Neural cell (in vitro differentiated cells): ENCODE data around the gene APBA2. TPM values are rescaled to one million over a fixed set of nuclear protein-coding genes. Genes with fewer than 3 reads are reported as not detected.

ENCODE experiments used
- H2AFZ ChIP-seq: fragments of 200-600, 300-800 bp; sonication (generic), shearing (Covaris generic); 2 replicates; pipeline ENCODE4 v1.6.0; 2014; ENCODE audit warnings: low read depth, mild to moderate bottlenecking, antibody characterized with exemption, low read length, moderate library complexity
- H3F3A ChIP-seq: fragments of 200-600 bp; shearing (Covaris generic); 2 replicates; pipeline ENCODE4 v1.6.1; 2016; ENCODE audit warnings: mild to moderate bottlenecking, moderate library complexity, mixed read lengths, antibody characterized with exemption, low read length; ENCODE audit not compliant: insufficient read depth, poor library complexity, severe bottlenecking
- H3K27ac ChIP-seq: fragments of 200-600, 300-800 bp; sonication (generic), shearing (Covaris generic); 2 replicates; pipeline ENCODE4 v1.5.1; 2014; ENCODE audit warnings: mild to moderate bottlenecking, low read length, moderate library complexity
- H3K27me3 ChIP-seq: fragments of 300-800, 200-600 bp; sonication (generic), shearing (Covaris generic); 2 replicates; pipeline ENCODE4 v1.6.0; 2014; ENCODE audit warnings: mild to moderate bottlenecking, low read depth, low read length, moderate library complexity; ENCODE audit not compliant: insufficient read depth
- H3K36me3 ChIP-seq: fragments of 300-800, 200-600 bp; sonication (generic), shearing (Covaris generic); 2 replicates; pipeline ENCODE4 v1.5.1; 2014; ENCODE audit warnings: mild to moderate bottlenecking, antibody characterized with exemption, low read length, moderate library complexity; ENCODE audit not compliant: insufficient read depth
- H3K4me2 ChIP-seq: fragments of 300-800, 200-600 bp; sonication (generic), shearing (Covaris generic); 2 replicates; pipeline ENCODE4 v1.6.0; 2014; ENCODE audit warnings: mild to moderate bottlenecking, low read length
- H3K4me3 ChIP-seq: fragments of 300-800, 200-600 bp; sonication (generic), shearing (Covaris generic); 2 replicates; pipeline ENCODE4 v1.5.1; 2014; ENCODE audit warnings: mild to moderate bottlenecking, low read length, moderate library complexity
- H3K79me2 ChIP-seq: fragments of 200-600 bp; shearing (Covaris generic); replicated peaks from 2 replicates; pipeline ENCODE4 v1.6.0; 2014; ENCODE audit warnings: mild to moderate bottlenecking, low read length, moderate library complexity; ENCODE audit not compliant: insufficient read depth
- H3K9ac ChIP-seq: fragments of 300-800, 200-600 bp; sonication (generic), shearing (Covaris generic); 2 replicates; pipeline ENCODE4 v1.6.1; 2016; ENCODE audit warnings: mild to moderate bottlenecking, low read length, mixed read lengths
- H3K9me2 ChIP-seq: fragments of 200-600 bp; shearing (Covaris generic); 2 replicates; pipeline ENCODE4 v1.6.1; 2016; ENCODE audit warnings: mild to moderate bottlenecking, low read length, mixed read lengths; ENCODE audit not compliant: insufficient read depth
- H3K9me3 ChIP-seq: fragments of 200-600, 300-800 bp; sonication (generic), shearing (Covaris generic); 2 replicates; pipeline ENCODE4 v1.6.1; 2016; ENCODE audit warnings: mild to moderate bottlenecking, mixed run types, low read length, moderate library complexity, mixed read lengths
- H4K20me1 ChIP-seq: fragments of 200-600 bp; shearing (Covaris generic); 2 replicates; pipeline ENCODE4 v1.6.1; 2016; ENCODE audit warnings: mild to moderate bottlenecking, mixed run types; ENCODE audit not compliant: insufficient read depth
- EP300 ChIP-seq: fragments of 450-650 bp; conservative IDR thresholded peaks from 2 replicates; pipeline ENCODE4 v1.6.1; 2014; ENCODE audit warnings: antibody characterized with exemption, mild to moderate bottlenecking, moderate library complexity; ENCODE audit not compliant: poor library complexity, severe bottlenecking
- EZH2 ChIP-seq: fragments of 200-600, 300-800 bp; shearing (Covaris generic), sonication (generic); IDR thresholded peaks from 2 replicates; pipeline ENCODE4 v1.6.1; 2014; ENCODE audit warnings: antibody characterized with exemption, low read length, borderline replicate concordance, mild to moderate bottlenecking; ENCODE audit not compliant: insufficient read depth, poor library complexity, severe bottlenecking
- POLR2AphosphoS5 ChIP-seq: IDR thresholded peaks from 2 replicates; pipeline ENCODE4 v1.6.1; 2012
- RAD21 ChIP-seq: fragments of 450-650 bp; conservative IDR thresholded peaks from 2 replicates; pipeline ENCODE4 v1.6.1; 2014; ENCODE audit warnings: antibody characterized with exemption, mild to moderate bottlenecking, moderate library complexity
- SMC3 ChIP-seq: fragments of 450-650 bp; conservative IDR thresholded peaks from 2 replicates; pipeline ENCODE4 v1.6.1; 2014; ENCODE audit warnings: antibody characterized with exemption, mild to moderate bottlenecking, moderate library complexity; ENCODE audit not compliant: poor library complexity
- TAF1 ChIP-seq: IDR thresholded peaks from 2 replicates; pipeline ENCODE4 v1.6.1; 2012; ENCODE audit warnings: low read depth
- polyA plus RNA-seq: library from polyadenylated mRNA; depleted of rRNA; stranded (reverse); fragments of >200 nt; gene quantifications from 2 replicates; pipeline ENCODE4 v1.2.3, GENCODE V29; 2014
- TF ChIP-seq, protein P1 (sequence below): IDR thresholded peaks from 2 replicates; pipeline ENCODE4 v1.6.1; 2012; ENCODE audit warnings: borderline replicate concordance
- TF ChIP-seq, protein P2 (sequence below): fragments of 450-650 bp; IDR thresholded peaks from 2 replicates; pipeline ENCODE4 v1.5.1; 2014; ENCODE audit warnings: antibody characterized with exemption, mild to moderate bottlenecking, moderate library complexity; ENCODE audit not compliant: poor library complexity, severe bottlenecking

The APBA2 gene
- polyA plus RNA-seq, 1 donor from 2014 or later: 134 TPM

DNA sequence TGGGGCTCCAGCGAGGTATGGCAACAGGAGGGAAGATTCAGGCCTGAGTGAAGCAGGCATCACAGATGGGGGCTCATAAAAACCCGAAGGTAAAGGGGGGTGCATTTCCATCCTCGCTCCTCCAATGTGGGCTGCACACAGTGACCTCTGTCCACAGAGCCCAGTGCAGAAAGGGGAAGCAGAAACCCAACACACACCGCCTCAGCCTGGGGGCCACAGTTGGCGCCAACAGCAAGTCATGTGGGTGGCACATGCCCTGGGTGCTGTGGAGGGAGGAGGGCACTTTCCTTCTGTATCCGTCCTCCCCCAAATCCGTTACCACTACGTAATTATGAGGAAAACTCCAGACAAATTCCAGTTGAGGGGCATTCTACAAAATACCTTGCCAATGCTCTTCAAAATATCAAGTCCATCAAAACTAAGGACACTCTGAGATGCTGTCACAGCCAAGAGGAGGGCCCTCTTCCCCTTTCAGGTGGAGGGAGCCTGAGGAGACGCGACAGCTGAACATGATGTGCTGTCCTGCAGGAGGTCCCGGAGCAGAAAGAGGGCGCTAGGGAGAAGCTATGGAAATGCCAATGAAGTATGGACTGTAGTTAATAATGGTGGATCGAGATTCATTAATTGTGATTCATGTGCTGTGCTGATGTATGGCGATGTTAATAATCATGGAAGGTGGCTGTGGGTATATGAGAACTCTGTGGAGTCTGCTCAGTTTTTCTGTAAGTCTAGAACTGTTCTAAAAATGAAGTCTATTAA is 16.4 kb downstream of the APBA2 start:
- H3K27me3 ChIP-seq: no peaks in the 10 kb centered on the region
- no peaks in the 10 kb centered on the region for H4K20me1 ChIP-seq
- no peaks in the 10 kb centered on the region for H3F3A ChIP-seq
- H3K9me3 ChIP-seq: peaks cover 12% of the 10 kb centered on the region
- no peak overlapping the region for H3K27ac ChIP-seq
- no peaks in the 10 kb centered on the region for H3K36me3 ChIP-seq
- H3K79me2 ChIP-seq: peaks cover 38% of the 10 kb centered on the region
- no peaks in the 10 kb centered on the region for H3K9me2 ChIP-seq
- H2AFZ ChIP-seq: no peak overlapping the region
- H3K9ac ChIP-seq: no peak overlapping the region
- H3K4me2 ChIP-seq: no peak overlapping the region
- no peak overlapping the region for H3K4me3 ChIP-seq
- TF ChIP-seq TAF1: no peak
- no peak for TF ChIP-seq RAD21
- TF ChIP-seq EP300: no peak
- TF ChIP-seq, protein P1, sequence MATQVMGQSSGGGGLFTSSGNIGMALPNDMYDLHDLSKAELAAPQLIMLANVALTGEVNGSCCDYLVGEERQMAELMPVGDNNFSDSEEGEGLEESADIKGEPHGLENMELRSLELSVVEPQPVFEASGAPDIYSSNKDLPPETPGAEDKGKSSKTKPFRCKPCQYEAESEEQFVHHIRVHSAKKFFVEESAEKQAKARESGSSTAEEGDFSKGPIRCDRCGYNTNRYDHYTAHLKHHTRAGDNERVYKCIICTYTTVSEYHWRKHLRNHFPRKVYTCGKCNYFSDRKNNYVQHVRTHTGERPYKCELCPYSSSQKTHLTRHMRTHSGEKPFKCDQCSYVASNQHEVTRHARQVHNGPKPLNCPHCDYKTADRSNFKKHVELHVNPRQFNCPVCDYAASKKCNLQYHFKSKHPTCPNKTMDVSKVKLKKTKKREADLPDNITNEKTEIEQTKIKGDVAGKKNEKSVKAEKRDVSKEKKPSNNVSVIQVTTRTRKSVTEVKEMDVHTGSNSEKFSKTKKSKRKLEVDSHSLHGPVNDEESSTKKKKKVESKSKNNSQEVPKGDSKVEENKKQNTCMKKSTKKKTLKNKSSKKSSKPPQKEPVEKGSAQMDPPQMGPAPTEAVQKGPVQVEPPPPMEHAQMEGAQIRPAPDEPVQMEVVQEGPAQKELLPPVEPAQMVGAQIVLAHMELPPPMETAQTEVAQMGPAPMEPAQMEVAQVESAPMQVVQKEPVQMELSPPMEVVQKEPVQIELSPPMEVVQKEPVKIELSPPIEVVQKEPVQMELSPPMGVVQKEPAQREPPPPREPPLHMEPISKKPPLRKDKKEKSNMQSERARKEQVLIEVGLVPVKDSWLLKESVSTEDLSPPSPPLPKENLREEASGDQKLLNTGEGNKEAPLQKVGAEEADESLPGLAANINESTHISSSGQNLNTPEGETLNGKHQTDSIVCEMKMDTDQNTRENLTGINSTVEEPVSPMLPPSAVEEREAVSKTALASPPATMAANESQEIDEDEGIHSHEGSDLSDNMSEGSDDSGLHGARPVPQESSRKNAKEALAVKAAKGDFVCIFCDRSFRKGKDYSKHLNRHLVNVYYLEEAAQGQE: no peak

DNA sequence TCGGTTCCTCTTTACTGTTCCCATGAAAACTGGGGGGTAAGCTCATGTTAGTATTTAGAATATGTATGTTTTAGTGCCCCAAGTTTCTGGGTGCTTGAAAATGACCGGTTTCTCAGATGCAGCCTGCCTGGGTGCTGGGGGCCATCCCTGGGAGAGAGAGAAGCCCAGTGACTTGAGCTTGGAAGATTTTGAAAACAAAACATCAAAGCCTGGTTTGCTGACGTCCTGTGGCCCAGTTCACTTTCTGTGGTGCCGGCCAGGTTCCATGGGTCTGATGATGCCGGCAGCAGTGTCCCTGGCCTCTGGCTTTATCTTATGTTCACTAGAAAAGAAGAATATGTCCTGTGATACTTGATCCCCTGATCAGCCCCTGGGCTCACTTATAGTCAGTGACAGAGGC is 17.1 kb downstream of the APBA2 start:
- TF ChIP-seq SMC3 (no peak), EP300 (no peak), EZH2 (no peak), POLR2AphosphoS5 (no peak), TAF1 (no peak)
- TF ChIP-seq, protein P2, sequence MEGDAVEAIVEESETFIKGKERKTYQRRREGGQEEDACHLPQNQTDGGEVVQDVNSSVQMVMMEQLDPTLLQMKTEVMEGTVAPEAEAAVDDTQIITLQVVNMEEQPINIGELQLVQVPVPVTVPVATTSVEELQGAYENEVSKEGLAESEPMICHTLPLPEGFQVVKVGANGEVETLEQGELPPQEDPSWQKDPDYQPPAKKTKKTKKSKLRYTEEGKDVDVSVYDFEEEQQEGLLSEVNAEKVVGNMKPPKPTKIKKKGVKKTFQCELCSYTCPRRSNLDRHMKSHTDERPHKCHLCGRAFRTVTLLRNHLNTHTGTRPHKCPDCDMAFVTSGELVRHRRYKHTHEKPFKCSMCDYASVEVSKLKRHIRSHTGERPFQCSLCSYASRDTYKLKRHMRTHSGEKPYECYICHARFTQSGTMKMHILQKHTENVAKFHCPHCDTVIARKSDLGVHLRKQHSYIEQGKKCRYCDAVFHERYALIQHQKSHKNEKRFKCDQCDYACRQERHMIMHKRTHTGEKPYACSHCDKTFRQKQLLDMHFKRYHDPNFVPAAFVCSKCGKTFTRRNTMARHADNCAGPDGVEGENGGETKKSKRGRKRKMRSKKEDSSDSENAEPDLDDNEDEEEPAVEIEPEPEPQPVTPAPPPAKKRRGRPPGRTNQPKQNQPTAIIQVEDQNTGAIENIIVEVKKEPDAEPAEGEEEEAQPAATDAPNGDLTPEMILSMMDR: no peak
- TF ChIP-seq, protein P1: no peak
- H3K9me3 ChIP-seq: peaks cover 11% of the 10 kb centered on the region
- no peaks in the 10 kb centered on the region for H3F3A ChIP-seq
- H3K27me3 ChIP-seq: no peaks in the 10 kb centered on the region
- no peak overlapping the region for H3K27ac ChIP-seq
- H4K20me1 ChIP-seq: no peaks in the 10 kb centered on the region
- no peak overlapping the region for H3K9ac ChIP-seq
- H3K79me2 ChIP-seq: peaks cover 40% of the 10 kb centered on the region
- H3K4me2 ChIP-seq: no peak overlapping the region
- no peak overlapping the region for H3K4me3 ChIP-seq
- no peaks in the 10 kb centered on the region for H3K9me2 ChIP-seq
- no peaks in the 10 kb centered on the region for H3K36me3 ChIP-seq
- no peak overlapping the region for H2AFZ ChIP-seq
